Kidney (tissue), 14 donors: Measurements from ENCODE around the gene DIAPH3. TPM values are rescaled to one million over a fixed set of nuclear protein-coding genes. Genes with fewer than 3 reads are reported as not detected.

ENCODE experiments used
- DNase-seq, 5 donors: peaks; one replicate each; pipeline ENCODE4 v3.0.0-alpha.2; 2013 to 2020
- FAIRE-seq: peaks from 2 replicates; lab custom pipeline; 2012; peaks lifted over from hg19 to GRCh38; lab: Jason Lieb, UNC
- H3K27ac ChIP-seq, 2 donors: one replicate each; pipeline ENCODE4 v1.7.0; 2013; ENCODE audit warnings: low read depth in 2 of 2, low read length in 2 of 2, inconsistent platforms in 1 of 2
- H3K27me3 ChIP-seq: one replicate; pipeline ENCODE4 v1.7.1; 2013; ENCODE audit warnings: low read length, inconsistent platforms; ENCODE audit not compliant: control insufficient read depth, insufficient read depth
- H3K36me3 ChIP-seq, 3 donors: one replicate each; pipeline versions ENCODE4 v1.7.0 to v1.7.1; 2013; ENCODE audit warnings: low read length in 3 of 3, control low read depth in 1 of 3, inconsistent platforms in 1 of 3; ENCODE audit not compliant: insufficient read depth in 3 of 3, control insufficient read depth in 2 of 3
- H3K4me1 ChIP-seq, 3 donors: one replicate each; pipeline versions ENCODE4 v1.7.0 to v1.7.1; 2013; ENCODE audit warnings: low read length in 3 of 3, inconsistent platforms in 1 of 3, low read depth in 1 of 3; ENCODE audit not compliant: control insufficient read depth in 2 of 3, insufficient read depth in 2 of 3
- H3K4me3 ChIP-seq, 3 donors: one replicate each; pipeline versions ENCODE4 v1.7.0 to v1.8.1; 2013; ENCODE audit warnings: low read length in 3 of 3, control low read depth in 1 of 3, inconsistent platforms in 1 of 3
- H3K9ac ChIP-seq, 3 donors: one replicate each; pipeline versions ENCODE4 v1.7.0 to v1.7.1; 2013; ENCODE audit warnings: low read length in 3 of 3, control low read depth in 1 of 3, inconsistent platforms in 1 of 3
- H3K9me3 ChIP-seq, 3 donors: one replicate each; pipeline versions ENCODE4 v1.7.0 to v1.7.1; 2013; ENCODE audit warnings: low read length in 3 of 3, control low read depth in 1 of 3, inconsistent platforms in 1 of 3; ENCODE audit not compliant: control insufficient read depth in 2 of 3, insufficient read depth in 1 of 3
- CTCF ChIP-seq: IDR thresholded peaks from 3 replicates; pipeline ENCODE4 v1.5.1; 2012; ENCODE audit warnings: mild to moderate bottlenecking, moderate library complexity, borderline replicate concordance; ENCODE audit not compliant: insufficient read depth; ENCODE audit errors: extremely low read depth
- intact Hi-C: fragments of 100-400 bp; cut with DNase I; formaldehyde crosslinking; loops from one replicate; pipeline ENCODE4 v1.11.1; 2022
- polyA plus RNA-seq: library from polyadenylated mRNA; stranded (reverse); fragments of 350-450 nt; fragmentation: Illumina TruSeq; extraction: RNeasy Lipid Tissue Mini Kit (QIAGEN cat#74804); gene quantifications from one replicate; pipeline ENCODE4 v1.2.3, GENCODE V29; 2014; ENCODE audit warnings: low read depth, low replicate concordance; ENCODE audit not compliant: insufficient read depth
- total RNA-seq: library from RNA; stranded (reverse); fragmentation: NEBNext Ultra II Directional; extraction: Animal tissue kit (Norgen Biotek cat#: 25700); gene quantifications from one replicate; pipeline ENCODE4 v1.2.1, GENCODE V29; 2021
- donor health status: control.
- donor health status: control.
- donor health status: control.
- donor health status: control.
- donor health status: control.
- donor health status: DM: yes; HTN: yes; CAD: no.
- donor health status: Normal renal cell carcinoma (clear cell type).

DIAPH3 gene
- total and polyA plus RNA-seq, 2 donors from 2014 or later: 2.0 to 2.7 TPM

- Histone ChIP-seq H3K4me3 (no peak overlapping the region), H3K4me1 (no peaks in the 10 kb centered on the region), H3K9ac (no peak overlapping the region), H3K9me3 (no peaks in the 10 kb centered on the region), H3K36me3 (no peaks in the 10 kb centered on the region), H3K27ac (no peak overlapping the region), H3K27me3 (no peaks in the 10 kb centered on the region)
- FAIRE-seq (no peak), DNase-seq (no peak)
- intact Hi-C loops: no loop called here
- no peak for TF ChIP-seq CTCF
These were observed 289.9 kb downstream of the DIAPH3 start for GRCh38 chr13:59873856-59874255.

- FAIRE-seq: no peak
- intact Hi-C loops: no loop called here
These were observed 290.4 kb downstream of the DIAPH3 start for GRCh38 chr13:59873309-59873708.

GRCh38 chr13:59867867-59868266 lies 295.9 kb downstream of the DIAPH3 start:
- no peaks in the 10 kb centered on the region for H3K4me1 ChIP-seq
- no peak overlapping the region for H3K9ac ChIP-seq
- no peaks in the 10 kb centered on the region for H3K9me3 ChIP-seq
- intact Hi-C loops: no loop called here
- no peak overlapping the region for H3K27ac ChIP-seq
- FAIRE-seq: no peak
- DNase-seq: no peak
- no peak overlapping the region for H3K4me3 ChIP-seq
- no peak for TF ChIP-seq CTCF
- no peaks in the 10 kb centered on the region for H3K27me3 ChIP-seq
- H3K36me3 ChIP-seq: no peaks in the 10 kb centered on the region

More at GRCh38 chr13:59873309-59873708, 290.4 kb downstream of the DIAPH3 start:
- Histone ChIP-seq H3K9ac (no peak overlapping the region), H3K27me3 (no peaks in the 10 kb centered on the region), H3K9me3 (no peaks in the 10 kb centered on the region), H3K4me3 (no peak overlapping the region), H3K36me3 (no peaks in the 10 kb centered on the region), H3K4me1 (no peaks in the 10 kb centered on the region), H3K27ac (no peak overlapping the region)
- no peak for DNase-seq
- TF ChIP-seq CTCF: no peak

- Histone ChIP-seq H3K4me3 (no peak overlapping the region), H3K36me3 (no peaks in the 10 kb centered on the region), H3K9ac (no peak overlapping the region), H3K27me3 (no peaks in the 10 kb centered on the region), H3K9me3 (no peaks in the 10 kb centered on the region), H3K27ac (no peak overlapping the region), H3K4me1 (no peaks in the 10 kb centered on the region)
- intact Hi-C loops: no loop called here
- TF ChIP-seq CTCF: no peak
- FAIRE-seq (no peak), DNase-seq (no peak)
These were observed 298.3 kb downstream of the DIAPH3 start for GRCh38 chr13:59865398-59865797.
